Rectal smooth muscle tissue (tissue), 1 donor: ENCODE data around the gene QRICH2.
"Not testable (repeated sequence)": the region's sequence is repeated elsewhere in the genome, so short reads cannot be mapped to it uniquely, and the experiment has no call there.

Experiments used
- H3K27ac ChIP-seq: one replicate; pipeline ENCODE4 v1.7.0; 2013; ENCODE audit warnings: low read depth, low read length, inconsistent platforms
- H3K27me3 ChIP-seq: one replicate; pipeline ENCODE4 v1.7.0; 2013; ENCODE audit warnings: low read length; ENCODE audit not compliant: control insufficient read depth, insufficient read depth
- H3K36me3 ChIP-seq: one replicate; pipeline ENCODE4 v1.7.0; 2013; ENCODE audit warnings: low read length; ENCODE audit not compliant: control insufficient read depth, insufficient read depth
- H3K4me1 ChIP-seq: one replicate; pipeline ENCODE4 v1.7.0; 2013; ENCODE audit warnings: low read length; ENCODE audit not compliant: control insufficient read depth, insufficient read depth
- H3K4me3 ChIP-seq: one replicate; pipeline ENCODE4 v1.7.0; 2013; ENCODE audit warnings: low read length
- H3K9ac ChIP-seq: one replicate; pipeline ENCODE4 v1.7.0; 2013; ENCODE audit warnings: low read length

Gene QRICH2

DNA sequence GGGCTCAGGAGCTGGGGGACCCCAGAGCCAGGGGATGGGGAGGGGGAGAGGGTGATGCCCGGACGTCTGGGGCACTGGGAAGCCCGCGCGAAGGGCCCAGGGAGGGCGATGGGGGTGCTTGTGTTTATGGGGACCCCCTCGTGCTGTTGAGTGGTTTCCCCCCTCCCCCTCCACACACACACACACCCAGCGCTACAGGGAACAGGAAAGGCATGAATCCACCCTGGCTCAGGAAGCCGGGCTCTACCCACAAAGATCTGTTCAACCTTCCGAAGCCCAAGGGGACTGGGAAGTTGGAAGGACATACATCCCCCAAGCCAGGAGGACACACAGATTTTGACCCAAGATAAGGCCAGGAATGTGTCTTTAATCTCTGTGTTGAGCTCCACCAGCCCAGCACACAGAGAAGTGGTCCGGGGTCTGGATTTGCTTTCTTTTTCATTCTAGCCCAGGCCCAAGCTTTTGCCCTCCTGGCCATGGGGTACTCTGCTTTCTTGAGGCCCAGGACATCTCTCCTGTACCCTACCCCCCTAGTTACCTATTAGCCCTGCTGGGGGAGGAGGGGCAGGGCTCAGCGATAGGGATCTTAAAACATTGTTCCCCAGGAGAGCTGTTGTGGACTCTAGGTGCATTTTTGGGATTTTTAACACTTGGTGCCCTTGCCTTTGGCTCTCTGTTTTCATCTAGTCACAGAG lies 41.7 kb downstream of the QRICH2 start:
- Histone ChIP-seq H3K9ac (peak overlapping the region; percentile 25), H3K4me1 (peaks cover 14% of the 10 kb centered on the region), H3K27me3 (no peaks in the 10 kb centered on the region), H3K4me3 (peak overlapping the region; percentile 81), H3K36me3 (peaks cover 4% of the 10 kb centered on the region), H3K27ac (peak overlapping the region; percentile 79)

DNA sequence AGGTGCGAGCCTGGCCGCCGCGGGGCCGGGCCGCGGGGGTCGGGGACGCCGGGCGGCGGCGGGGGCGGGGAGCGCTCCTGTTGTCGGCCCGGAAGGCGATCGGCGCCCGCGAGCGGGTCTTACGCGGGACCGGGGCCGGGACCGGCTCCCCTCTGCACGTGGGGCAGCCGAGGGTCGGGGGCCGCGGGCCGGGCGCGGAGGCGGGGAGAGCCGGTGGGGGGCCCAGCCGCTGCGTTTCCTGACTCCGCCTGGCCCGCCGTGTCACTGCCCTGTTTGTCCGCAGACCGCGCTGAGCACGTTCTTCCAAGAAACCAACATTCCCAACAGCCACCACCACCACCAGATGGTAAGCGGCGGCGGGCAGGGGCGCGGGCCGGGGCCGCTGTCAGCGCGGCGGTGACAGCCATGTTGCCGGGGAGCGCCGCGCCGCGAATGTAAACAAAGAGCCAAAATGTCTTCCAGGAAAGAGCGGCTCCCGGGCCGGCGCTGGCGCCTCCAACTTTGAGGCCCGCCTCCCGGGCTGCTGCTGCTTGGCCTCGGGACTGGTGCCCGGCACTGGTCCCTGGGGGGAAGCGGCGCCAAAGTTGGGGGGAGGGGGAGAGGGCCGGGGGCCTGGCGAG lies 42.3 kb downstream of the QRICH2 start:
- Histone ChIP-seq H3K4me1 (peaks cover 14% of the 10 kb centered on the region), H3K27ac (peak overlapping the region; percentile 79), H3K36me3 (peaks cover 1% of the 10 kb centered on the region), H3K4me3 (peak overlapping the region; percentile 81), H3K27me3 (no peaks in the 10 kb centered on the region), H3K9ac (peak overlapping the region; percentile 64)

DNA sequence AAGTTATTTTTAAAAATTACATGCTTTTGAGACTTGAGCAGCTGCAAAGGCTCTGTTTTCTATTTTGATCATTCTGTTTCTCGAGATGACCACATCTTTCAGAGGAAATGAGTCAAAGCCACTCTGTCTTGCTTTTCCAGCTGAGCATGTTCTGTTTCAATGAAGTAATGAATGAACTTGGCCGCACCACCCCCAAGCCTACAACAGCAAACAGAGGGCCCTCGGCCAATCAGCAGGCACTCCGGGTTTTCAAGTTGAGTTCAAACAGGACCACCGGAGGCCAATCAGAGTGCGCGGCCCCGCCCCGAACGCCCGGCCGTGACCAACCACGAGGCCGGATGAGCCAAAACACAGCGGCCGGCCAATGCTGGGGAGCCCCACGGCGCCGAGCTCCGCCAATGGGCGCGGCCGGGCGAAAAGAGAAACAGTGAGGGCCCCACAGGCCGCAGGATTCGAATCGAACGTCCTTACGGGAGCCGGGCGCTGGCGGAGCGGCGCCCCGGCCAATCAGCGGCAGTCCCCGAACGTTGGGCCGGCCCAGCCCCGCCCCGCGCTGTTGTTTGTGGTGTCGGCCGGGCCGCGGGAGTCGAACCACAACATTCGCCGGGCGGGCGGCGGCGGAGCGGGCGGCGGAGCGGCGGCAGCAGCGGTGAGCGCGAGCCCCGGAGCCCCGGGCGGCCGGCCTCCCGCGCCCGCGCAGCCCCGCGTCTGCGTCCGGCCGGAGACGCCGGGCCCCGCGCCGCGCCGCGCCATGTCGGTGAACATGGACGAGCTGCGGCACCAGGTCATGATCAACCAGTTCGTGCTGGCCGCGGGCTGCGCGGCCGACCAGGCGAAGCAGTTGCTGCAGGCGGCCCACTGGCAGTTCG lies 43.1 kb downstream of the QRICH2 start, which contains the start of gene UBALD2:
Gene UBALD2 (plus strand): TSS at position 594 of the 869 bp plus-strand sequence. CDS start 158 bp downstream, at position 752.
- no peaks in the 10 kb centered on the region for H3K27me3 ChIP-seq

DNA sequence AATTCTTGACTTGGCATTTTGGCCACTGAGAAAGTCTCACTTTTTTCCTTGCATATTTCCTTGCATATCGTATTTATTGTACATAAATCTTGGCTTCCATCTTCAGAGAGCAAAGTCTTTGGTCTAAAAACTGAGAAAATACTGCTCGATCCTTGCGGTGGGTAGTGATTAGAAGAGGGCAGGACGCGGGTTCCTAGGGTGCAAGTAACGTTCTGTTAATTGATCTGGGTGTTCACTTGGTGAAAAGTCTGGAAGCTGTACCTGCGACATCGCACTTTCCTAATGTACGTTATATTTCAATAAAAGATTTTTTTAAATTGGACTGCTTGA lies 43.7 kb downstream of the QRICH2 start:
- H3K27ac ChIP-seq: peak overlapping the region; percentile 18
- H3K27me3 ChIP-seq: no peaks in the 10 kb centered on the region
- no peaks in the 10 kb centered on the region for H3K36me3 ChIP-seq
- no peak overlapping the region for H3K4me3 ChIP-seq
- H3K9ac ChIP-seq: no peak overlapping the region
- H3K4me1 ChIP-seq: peaks cover 14% of the 10 kb centered on the region

More for the DNA sequence above, 43.1 kb downstream of the QRICH2 start, which contains the start of gene UBALD2:
- Histone ChIP-seq H3K27ac (peak within 1 kb of the TSS; percentile 79), H3K4me3 (peak within 1 kb of the TSS; percentile 81), H3K9ac (peak within 1 kb of the TSS; percentile 64), H3K4me1 (peaks cover 14% of the 10 kb centered on the region), H3K36me3 (no peaks in the 10 kb centered on the region)

DNA sequence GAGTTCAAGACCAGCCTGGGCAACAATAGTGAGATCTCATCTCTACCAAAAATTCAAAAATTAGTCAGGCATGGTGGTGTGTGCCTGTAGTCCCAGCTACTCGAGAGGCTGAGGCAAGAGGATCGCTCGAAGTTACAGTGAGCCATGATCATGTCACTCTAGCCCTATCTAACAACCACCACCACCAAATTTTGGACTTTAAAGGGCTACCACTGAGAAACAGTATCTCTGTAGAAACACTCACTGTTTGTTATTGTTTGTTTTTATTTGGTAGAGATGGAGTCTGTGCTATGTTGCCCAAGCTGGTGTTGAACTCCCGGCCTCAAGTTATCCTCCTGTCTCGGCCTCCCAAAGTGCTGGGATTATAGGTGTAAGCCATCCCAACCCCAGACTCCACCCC lies 44.2 kb downstream of the QRICH2 start:
- peak overlapping the region; percentile 18 for H3K27ac ChIP-seq

DNA sequence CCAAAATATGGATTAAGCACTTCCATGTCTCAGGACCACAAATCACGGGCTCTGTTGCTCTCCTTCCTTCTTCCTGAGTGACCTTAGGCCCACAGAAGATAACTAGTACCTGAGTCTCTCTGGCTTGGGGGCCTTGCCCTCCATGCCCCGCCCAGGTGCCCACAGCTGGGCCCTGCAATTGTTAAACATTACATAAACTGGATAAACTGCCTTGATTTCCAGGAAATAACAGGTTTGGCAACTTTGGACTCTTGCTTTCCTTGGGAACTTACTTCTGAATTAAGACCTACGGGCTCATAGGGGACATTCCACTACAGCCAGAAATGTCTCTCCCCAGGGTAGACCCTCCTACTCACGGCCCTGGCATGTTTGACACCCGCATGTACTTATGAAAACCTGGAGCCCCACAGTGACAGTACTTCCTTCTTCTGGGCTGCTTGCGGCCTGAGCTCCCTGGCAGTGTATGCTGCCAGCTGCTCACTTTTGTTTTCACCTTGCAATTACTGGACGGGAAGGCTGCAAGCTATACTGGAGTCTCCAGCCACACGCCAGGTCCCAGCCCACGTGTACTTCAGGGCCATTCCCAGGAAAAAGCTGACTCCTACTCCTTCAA lies 45.2 kb downstream of the QRICH2 start:
- no peaks in the 10 kb centered on the region for H3K27me3 ChIP-seq
- no peak overlapping the region for H3K4me3 ChIP-seq
- no peak overlapping the region for H3K27ac ChIP-seq
- peaks cover 12% of the 10 kb centered on the region for H3K4me1 ChIP-seq
- no peak overlapping the region for H3K9ac ChIP-seq
- H3K36me3 ChIP-seq: no peaks in the 10 kb centered on the region

More for the DNA sequence above, 44.2 kb downstream of the QRICH2 start:
- H3K9ac ChIP-seq: no peak overlapping the region
- H3K27me3 ChIP-seq: no peaks in the 10 kb centered on the region
- H3K36me3 ChIP-seq: no peaks in the 10 kb centered on the region
- H3K4me3 ChIP-seq: no peak overlapping the region
- peaks cover 14% of the 10 kb centered on the region for H3K4me1 ChIP-seq

DNA sequence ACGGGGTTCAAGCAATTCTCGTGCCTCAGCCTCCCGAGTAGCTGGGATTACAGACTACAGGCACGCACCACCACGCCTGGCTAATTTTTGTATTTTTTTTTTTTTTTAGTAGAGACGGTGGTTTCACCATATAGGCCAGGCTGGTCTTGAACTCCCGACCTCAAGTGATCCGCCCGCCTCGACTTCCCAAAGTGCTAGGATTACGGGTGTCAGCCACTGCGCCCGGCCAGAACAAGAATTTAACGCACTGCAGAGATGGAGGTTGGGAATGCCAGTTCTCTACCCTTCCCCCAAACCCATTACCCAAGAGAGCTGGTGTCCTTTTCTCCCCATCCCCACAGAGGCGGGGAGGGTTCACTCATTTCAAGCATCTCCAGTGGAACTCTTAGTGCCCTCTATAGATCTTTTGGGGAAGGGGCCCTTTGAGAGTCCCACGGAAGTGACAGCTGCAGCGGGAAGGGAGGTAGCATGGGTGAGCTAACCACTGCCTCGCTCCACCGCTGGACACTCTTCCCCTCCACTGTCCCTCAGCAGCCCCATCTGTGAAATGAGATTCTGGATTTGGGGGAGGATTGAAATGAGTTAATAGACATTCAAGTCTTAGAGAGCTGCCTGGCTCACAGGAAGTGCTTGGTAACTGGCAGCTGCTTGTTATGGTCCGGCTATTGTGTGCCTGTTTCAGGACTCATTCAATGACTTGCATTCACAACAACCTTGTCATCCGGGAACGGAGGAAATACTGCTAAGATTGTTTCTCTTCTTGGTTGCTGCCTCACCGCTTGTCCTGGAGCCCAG lies 46.5 kb downstream of the QRICH2 start:
- H3K4me3 ChIP-seq: no peak overlapping the region
- no peaks in the 10 kb centered on the region for H3K36me3 ChIP-seq
- H3K27ac ChIP-seq: peak overlapping the region; percentile 24
- H3K27me3 ChIP-seq: no peaks in the 10 kb centered on the region
- H3K4me1 ChIP-seq: peaks cover 8% of the 10 kb centered on the region
- H3K9ac ChIP-seq: no peak overlapping the region

DNA sequence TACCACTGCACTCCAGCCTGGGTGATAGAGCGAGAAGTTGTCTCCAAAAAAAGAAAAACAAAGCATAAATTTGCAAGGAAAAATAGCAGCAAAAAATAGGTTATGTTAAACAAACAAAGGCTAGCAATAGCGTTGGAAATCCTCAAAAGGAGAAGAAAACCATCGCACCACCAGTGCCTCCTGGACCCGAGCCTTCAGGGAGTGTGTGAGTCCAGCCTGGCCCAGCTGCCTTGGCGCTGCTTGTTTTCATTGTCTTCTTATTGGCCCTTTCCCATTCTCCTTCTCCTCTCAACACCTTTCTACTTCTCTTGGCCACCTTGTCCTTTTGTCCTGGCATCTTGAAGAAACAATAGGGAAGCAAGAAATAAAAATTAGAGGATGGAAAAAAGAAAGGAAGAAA lies 47.4 kb downstream of the QRICH2 start:
- H3K4me3 ChIP-seq: no peak overlapping the region
- H3K27ac ChIP-seq: no peak overlapping the region
- peaks cover 5% of the 10 kb centered on the region for H3K4me1 ChIP-seq
- H3K9ac ChIP-seq: no peak overlapping the region
- H3K36me3 ChIP-seq: no peaks in the 10 kb centered on the region
- H3K27me3 ChIP-seq: no peaks in the 10 kb centered on the region

DNA sequence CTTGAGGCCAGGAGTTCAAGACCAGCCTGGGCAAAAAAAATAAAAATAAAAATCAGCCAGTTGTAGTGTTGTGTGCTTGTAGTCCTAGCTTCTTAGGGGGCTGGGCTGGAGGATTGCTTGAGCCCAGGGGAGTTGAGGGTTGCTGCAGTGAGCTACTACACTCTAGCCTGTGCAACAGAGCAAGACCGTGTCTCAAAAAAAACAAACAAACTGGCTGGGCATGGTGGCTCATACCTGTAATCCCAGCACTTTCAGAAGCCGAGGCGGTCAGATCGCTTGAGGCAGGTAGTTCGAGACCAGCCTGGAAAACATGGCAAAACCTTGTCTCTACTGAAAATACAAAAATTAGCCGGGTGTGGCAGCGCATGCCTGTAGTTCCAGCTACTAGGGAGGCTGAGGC lies 47.9 kb downstream of the QRICH2 start:
- H3K36me3 ChIP-seq: no peaks in the 10 kb centered on the region
- H3K4me1 ChIP-seq: peaks cover 5% of the 10 kb centered on the region
- no peak overlapping the region for H3K4me3 ChIP-seq
- no peaks in the 10 kb centered on the region for H3K27me3 ChIP-seq
- no peak overlapping the region for H3K9ac ChIP-seq
- no peak overlapping the region for H3K27ac ChIP-seq

DNA sequence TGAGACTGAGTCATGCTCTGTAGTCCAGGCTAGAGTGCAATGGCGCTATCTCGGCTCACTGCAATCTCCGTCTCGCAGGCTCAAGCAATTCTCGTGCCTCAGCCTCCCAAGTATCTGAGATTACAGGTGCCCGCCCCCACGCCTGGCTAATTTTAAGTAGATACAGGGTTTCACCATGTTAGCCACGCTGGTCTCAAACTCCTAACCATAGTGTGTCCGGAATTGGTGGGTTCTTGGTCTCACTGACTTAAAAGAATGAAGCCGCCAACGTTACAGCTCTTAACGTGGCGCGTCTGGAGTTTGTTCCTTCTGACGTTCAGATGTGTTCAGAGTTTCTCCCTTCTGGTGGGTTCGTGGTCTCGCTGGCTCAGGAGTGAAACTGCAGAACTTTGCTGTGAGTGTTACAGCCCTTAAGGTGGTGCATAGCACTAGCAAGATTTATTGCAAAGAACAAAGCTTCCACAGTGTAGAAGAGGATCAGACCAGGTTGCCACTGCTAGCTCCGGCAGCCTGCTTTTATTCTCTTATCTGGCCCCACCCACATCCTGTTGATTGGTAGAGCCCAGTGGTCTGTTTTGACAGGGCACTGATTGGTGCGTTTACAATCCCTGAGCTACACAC lies 51.5 kb downstream of the QRICH2 start:
- H3K9ac ChIP-seq, H3K4me1 ChIP-seq, H3K27me3 ChIP-seq, H3K27ac ChIP-seq, H3K4me3 ChIP-seq, H3K36me3 ChIP-seq: not testable (repeated sequence)

DNA sequence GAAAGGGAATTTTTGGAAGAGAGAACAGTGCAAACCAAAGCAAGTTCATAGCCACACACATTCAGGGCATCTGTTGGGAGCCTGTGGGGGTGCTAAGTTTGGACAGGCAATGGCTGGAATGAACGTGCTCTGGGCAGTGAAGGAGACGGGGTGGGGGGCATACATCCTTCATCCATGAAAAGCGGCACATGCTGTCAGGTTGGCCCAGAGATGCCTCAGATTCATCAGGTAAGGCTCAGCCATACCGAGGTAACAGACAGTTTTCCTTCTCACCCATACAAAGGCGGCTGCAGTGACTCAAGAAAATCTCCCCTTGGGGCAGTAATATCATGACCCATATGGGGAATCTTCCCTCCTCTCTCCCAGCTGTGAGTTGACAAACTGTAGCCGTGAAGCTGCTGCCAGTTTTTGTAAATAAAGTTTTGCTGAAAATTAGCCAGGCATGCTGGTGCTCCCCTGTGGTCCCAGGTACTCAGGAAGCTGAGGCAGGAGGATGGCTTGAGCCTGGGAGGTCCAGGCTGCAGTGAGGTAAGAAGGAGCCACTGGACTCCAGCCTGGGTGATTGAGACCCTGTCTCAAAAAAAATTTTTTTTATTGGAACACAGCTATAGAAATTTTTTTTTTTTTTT lies 52.2 kb downstream of the QRICH2 start:
- no peaks in the 10 kb centered on the region for H3K27me3 ChIP-seq
- H3K9ac ChIP-seq: no peak overlapping the region
- no peaks in the 10 kb centered on the region for H3K36me3 ChIP-seq
- no peak overlapping the region for H3K27ac ChIP-seq
- H3K4me3 ChIP-seq: no peak overlapping the region
- no peaks in the 10 kb centered on the region for H3K4me1 ChIP-seq
